H9 (cell line): ENCODE measurements around the gene MPC1. TPM values are rescaled to one million over a fixed set of nuclear protein-coding genes. Genes with fewer than 3 reads are reported as not detected.

Experiments
- DNase-seq: peaks from one replicate; pipeline ENCODE4 v3.0.0-alpha.2; 2017
- H2AFZ ChIP-seq: one replicate; pipeline ENCODE4 v1.6.1; 2013; ENCODE audit warnings: mild to moderate bottlenecking, low read length, control low read depth, moderate library complexity
- H2AK5ac ChIP-seq: 2 replicates; pipeline ENCODE4 v1.6.1; 2013; ENCODE audit warnings: low read length, control low read depth, mixed read lengths; ENCODE audit not compliant: insufficient read length
- H2BK120ac ChIP-seq: one replicate; pipeline ENCODE4 v1.6.1; 2013; ENCODE audit warnings: low read depth, mild to moderate bottlenecking, low read length, control low read depth, inconsistent platforms; ENCODE audit not compliant: poor library complexity, severe bottlenecking
- H2BK12ac ChIP-seq: 2 replicates; pipeline ENCODE4 v1.6.1; 2013; ENCODE audit warnings: low read length, control low read depth, mixed read lengths, low read depth; ENCODE audit not compliant: insufficient read length
- H2BK15ac ChIP-seq: 2 replicates; pipeline ENCODE4 v1.6.1; 2013; ENCODE audit warnings: low read depth, low read length, control low read depth
- H2BK20ac ChIP-seq: one replicate; pipeline ENCODE4 v1.6.1; 2013; ENCODE audit warnings: low read depth, mild to moderate bottlenecking, low read length, control low read depth, inconsistent platforms; ENCODE audit not compliant: poor library complexity, severe bottlenecking
- H2BK5ac ChIP-seq: 2 replicates; pipeline ENCODE4 v1.6.1; 2013; ENCODE audit warnings: low read length, control low read depth, mixed read lengths; ENCODE audit not compliant: insufficient read length
- H3K14ac ChIP-seq: 2 replicates; pipeline ENCODE4 v1.6.1; 2013; ENCODE audit warnings: low read length, control low read depth; ENCODE audit not compliant: insufficient read depth
- H3K18ac ChIP-seq: 2 replicates; pipeline ENCODE4 v1.6.1; 2013; ENCODE audit warnings: low read depth, mild to moderate bottlenecking, mixed read lengths, low read length, control low read depth; ENCODE audit not compliant: insufficient read length
- H3K23ac ChIP-seq: 2 replicates; pipeline ENCODE4 v1.6.1; 2013; ENCODE audit warnings: low read length, control low read depth, mixed read lengths, low read depth; ENCODE audit not compliant: insufficient read length
- H3K23me2 ChIP-seq: 2 replicates; pipeline ENCODE4 v1.6.1; 2013; ENCODE audit warnings: low read depth, mild to moderate bottlenecking, mixed read lengths, low read length, control low read depth; ENCODE audit not compliant: insufficient read length, poor library complexity, severe bottlenecking
- H3K27ac ChIP-seq: 2 replicates; pipeline ENCODE4 v1.5.1; 2013; ENCODE audit warnings: low read length, control low read depth, mixed read lengths, low read depth; ENCODE audit not compliant: insufficient read length
- H3K27me3 ChIP-seq: 2 replicates; pipeline ENCODE4 v1.6.1; 2013; ENCODE audit warnings: low read length, control low read depth, inconsistent platforms; ENCODE audit not compliant: insufficient read depth
- H3K4ac ChIP-seq: 2 replicates; pipeline ENCODE4 v1.6.1; 2013; ENCODE audit warnings: low read depth, mild to moderate bottlenecking, control low read depth, inconsistent platforms, low read length, moderate library complexity
- H3K4me1 ChIP-seq: 2 replicates; pipeline ENCODE4 v1.6.1; 2013; ENCODE audit warnings: low read length, control low read depth, inconsistent platforms; ENCODE audit not compliant: insufficient read depth
- H3K4me2 ChIP-seq: 2 replicates; pipeline ENCODE4 v1.6.1; 2013; ENCODE audit warnings: low read length, control low read depth, mixed read lengths; ENCODE audit not compliant: insufficient read length, insufficient read depth
- H3K56ac ChIP-seq: 2 replicates; pipeline ENCODE4 v1.6.1; 2013; ENCODE audit warnings: low read depth, mild to moderate bottlenecking, mixed read lengths, low read length, control low read depth; ENCODE audit not compliant: insufficient read length
- H3K79me1 ChIP-seq: 2 replicates; pipeline ENCODE4 v1.6.1; 2013; ENCODE audit warnings: low read depth, mild to moderate bottlenecking, moderate library complexity, low read length, control low read depth, inconsistent platforms; ENCODE audit not compliant: insufficient read depth, poor library complexity, severe bottlenecking
- H3K79me2 ChIP-seq: 2 replicates; pipeline ENCODE4 v1.6.1; 2013; ENCODE audit warnings: low read length, control low read depth, inconsistent platforms; ENCODE audit not compliant: insufficient read depth
- H3K9ac ChIP-seq: 2 replicates; pipeline ENCODE4 v1.6.1; 2013; ENCODE audit warnings: low read length, control low read depth, mixed read lengths; ENCODE audit not compliant: insufficient read length; ENCODE audit errors: extremely low read depth
- H3K9me3 ChIP-seq: one replicate; pipeline ENCODE4 v1.6.1; 2013; ENCODE audit warnings: low read depth, low read length, inconsistent platforms; ENCODE audit not compliant: control insufficient read depth
- H3T11ph ChIP-seq: one replicate; pipeline ENCODE4 v1.6.1; 2013; ENCODE audit warnings: mild to moderate bottlenecking, low read length, control low read depth, inconsistent platforms
- H4K20me1 ChIP-seq: one replicate; pipeline ENCODE4 v1.6.1; 2013; ENCODE audit not compliant: control insufficient read depth, insufficient read length, insufficient read depth
- H4K5ac ChIP-seq: 2 replicates; pipeline ENCODE4 v1.6.1; 2013; ENCODE audit warnings: low read depth, mild to moderate bottlenecking, mixed read lengths, low read length, control low read depth; ENCODE audit not compliant: insufficient read length
- H4K8ac ChIP-seq: replicated peaks from 2 replicates; pipeline ENCODE4 v1.6.1; 2013; ENCODE audit warnings: low read length, control low read depth, mixed read lengths, low read depth; ENCODE audit not compliant: insufficient read length
- H4K91ac ChIP-seq: 2 replicates; pipeline ENCODE4 v1.6.1; 2013; ENCODE audit warnings: low read depth, mild to moderate bottlenecking, moderate library complexity, mixed read lengths, low read length, control low read depth; ENCODE audit not compliant: insufficient read length
- H3K27ac Mint-ChIP-seq, 3 experiments: 2 replicates in 2 of 3; 3 replicates in 1 of 3; pipeline ENCODE4 v1.8.0; 2020 to 2021; ENCODE audit warnings: mixed read lengths in 3 of 3, mild to moderate bottlenecking in 1 of 3, moderate library complexity in 1 of 3
- H3K27me3 Mint-ChIP-seq: 2 replicates; pipeline ENCODE4 v1.8.0; 2021; ENCODE audit warnings: low read depth, mild to moderate bottlenecking, moderate library complexity, mixed read lengths
- H3K36me3 Mint-ChIP-seq, 3 experiments: 2 replicates in 2 of 3; 3 replicates in 1 of 3; pipeline ENCODE4 v1.8.0; 2020 to 2021; ENCODE audit warnings: low read depth in 3 of 3, mixed read lengths in 3 of 3; ENCODE audit not compliant: insufficient read depth in 1 of 3
- H3K4me1 Mint-ChIP-seq, 2 experiments: 2 replicates each; pipeline ENCODE4 v1.8.0; 2020; ENCODE audit warnings: mixed read lengths in 2 of 2
- H3K4me3 Mint-ChIP-seq, 2 experiments: 2 replicates in 1 of 2; 3 replicates in 1 of 2; pipeline ENCODE4 v1.8.0; 2020 to 2021; ENCODE audit warnings: mild to moderate bottlenecking in 2 of 2, mixed read lengths in 2 of 2, moderate library complexity in 1 of 2
- H3K9me3 Mint-ChIP-seq, 2 experiments: 2 replicates in 1 of 2; 3 replicates in 1 of 2; pipeline ENCODE4 v1.8.0; 2020; ENCODE audit warnings: mild to moderate bottlenecking in 2 of 2, mixed read lengths in 2 of 2, moderate library complexity in 1 of 2
- WGBS: extraction: QIAGEN DNeasy Blood & Tissue Kit; methylation state at CpG from one replicate; pipeline ENCODE4 v1.1.7; 2013; ENCODE audit warnings: missing lambda C conversion rate, low lambda C conversion rate, mixed read lengths; ENCODE audit not compliant: insufficient read length; ENCODE audit errors: extremely low coverage; 5-methylcytosine and 5-hydroxymethylcytosine counted together
- total RNA-seq: library from RNA; stranded (reverse); gene quantifications from 2 replicates; pipeline ENCODE4 v1.2.1, GENCODE V29; 2021
- TF ChIP-seq, protein P1 (sequence below): fragments of 200-600 bp; sonication (generic); conservative IDR thresholded peaks from 3 replicates; pipeline ENCODE4 v1.8.0; 2021; ENCODE audit warnings: antibody characterized with exemption, mild to moderate bottlenecking

The MPC1 gene
- total RNA-seq, 1 experiment from 2014 or later = 10.0 TPM

- Histone ChIP-seq H2BK5ac (no peak overlapping the region), H3K79me1 (peaks cover 11% of the 10 kb centered on the region), H3K18ac (no peak overlapping the region), H4K8ac (no peak overlapping the region), H3K4me1 (peaks cover 5% of the 10 kb centered on the region; the same call in 1 of the 2 replicates), H2AFZ (no peak overlapping the region), H4K20me1 (no peaks in the 10 kb centered on the region), H3K27ac (no peak overlapping the region), H3T11ph (no peak overlapping the region), H3K9ac (no peak overlapping the region), H3K9me3 (no peaks in the 10 kb centered on the region), H3K79me2 (peaks cover 26% of the 10 kb centered on the region), H3K4me2 (no peak overlapping the region), H4K91ac (no peak overlapping the region), H2AK5ac (no peak overlapping the region), H3K23me2 (peaks cover 8% of the 10 kb centered on the region), H2BK20ac (no peak overlapping the region), H4K5ac (no peak overlapping the region), H2BK15ac (no peak overlapping the region), H3K14ac (no peak overlapping the region), H3K23ac (no peak overlapping the region), H3K56ac (no peak overlapping the region), H3K4ac (no peak overlapping the region), H2BK120ac (no peak overlapping the region), H3K27me3 (no peaks in the 10 kb centered on the region), H2BK12ac (no peak overlapping the region)
- Mint-ChIP-seq H3K9me3 (peaks cover 0 to 2% of the 10 kb centered on the region in 2 experiments; a peak in 2 of 5 replicates), H3K4me3 (peak overlapping the region in 1 of 2 experiments; percentile 27; a peak in 2 of 5 replicates), H3K4me1 (peaks cover 10 to 16% of the 10 kb centered on the region in 2 experiments), H3K36me3 (peaks cover 0 to 1% (median 0%) of the 10 kb centered on the region in 3 experiments; a peak in 2 of 7 replicates), H3K27ac (no peak overlapping the region; a peak in 1 of 7 replicates), H3K27me3 (peaks cover 1% of the 10 kb centered on the region; the same call in 1 of the 2 replicates)
- no peak for DNase-seq
- no CpG with 5 or more reads among the region's 8 CpGs for WGBS
- TF ChIP-seq, protein P1, sequence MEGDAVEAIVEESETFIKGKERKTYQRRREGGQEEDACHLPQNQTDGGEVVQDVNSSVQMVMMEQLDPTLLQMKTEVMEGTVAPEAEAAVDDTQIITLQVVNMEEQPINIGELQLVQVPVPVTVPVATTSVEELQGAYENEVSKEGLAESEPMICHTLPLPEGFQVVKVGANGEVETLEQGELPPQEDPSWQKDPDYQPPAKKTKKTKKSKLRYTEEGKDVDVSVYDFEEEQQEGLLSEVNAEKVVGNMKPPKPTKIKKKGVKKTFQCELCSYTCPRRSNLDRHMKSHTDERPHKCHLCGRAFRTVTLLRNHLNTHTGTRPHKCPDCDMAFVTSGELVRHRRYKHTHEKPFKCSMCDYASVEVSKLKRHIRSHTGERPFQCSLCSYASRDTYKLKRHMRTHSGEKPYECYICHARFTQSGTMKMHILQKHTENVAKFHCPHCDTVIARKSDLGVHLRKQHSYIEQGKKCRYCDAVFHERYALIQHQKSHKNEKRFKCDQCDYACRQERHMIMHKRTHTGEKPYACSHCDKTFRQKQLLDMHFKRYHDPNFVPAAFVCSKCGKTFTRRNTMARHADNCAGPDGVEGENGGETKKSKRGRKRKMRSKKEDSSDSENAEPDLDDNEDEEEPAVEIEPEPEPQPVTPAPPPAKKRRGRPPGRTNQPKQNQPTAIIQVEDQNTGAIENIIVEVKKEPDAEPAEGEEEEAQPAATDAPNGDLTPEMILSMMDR = no peak
Observed at GRCh38 chr6:166344240-166344639, 38.5 kb downstream of the MPC1 start.
